G401 (cell line): Measurements from ENCODE around the gene GMPR. TPM values are rescaled to one million over a fixed set of nuclear protein-coding genes. Genes with fewer than 3 reads are reported as not detected.
A peak's percentile ranks its signal among the peaks of the same experiment; 100 is the strongest.
"Not testable (repeated sequence)": the region's sequence is repeated elsewhere in the genome, so short reads cannot be mapped to it uniquely, and the experiment has no call there.

Experiments used
- DNase-seq: peaks from one replicate; pipeline ENCODE4 v3.0.0-alpha.2; 2015; ENCODE audit warnings: low spot score
- in situ Hi-C: cut with HindIII; loops from 2 replicates; pipeline ENCODE4 v1.10.0; 2016; ENCODE audit warnings: low sequenced_read_pairs, mixed read lengths
- total RNA-seq: library from RNA; depleted of rRNA; stranded (reverse); fragments of >200 nt; shearing (Covaris generic); gene quantifications from 2 replicates; pipeline ENCODE4 v1.2.3, GENCODE V29; 2014

GMPR gene
- total RNA-seq, 1 experiment from 2014 or later: not detected

DNA sequence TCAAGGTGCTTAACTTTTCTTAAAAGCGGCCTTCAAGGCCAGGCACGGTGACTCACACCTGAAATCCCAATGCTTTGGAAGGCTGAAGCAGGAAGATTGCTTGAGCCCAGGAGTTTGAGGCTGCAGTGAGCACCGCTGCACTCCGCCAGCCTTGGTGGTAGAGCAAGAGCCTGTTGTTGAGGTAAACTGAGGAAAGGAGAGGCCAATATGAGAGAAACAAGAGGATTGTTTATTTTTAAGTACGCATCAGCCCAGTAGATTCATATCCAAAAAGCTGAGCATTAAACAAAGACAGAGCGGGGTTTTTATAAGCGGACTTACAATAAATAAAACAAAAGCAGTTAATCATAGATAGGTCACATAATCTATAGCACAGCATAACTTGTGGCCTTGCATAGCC is 15.0 kb upstream of the GMPR start:
- DNase-seq: no peak
- in situ Hi-C loops: no loop called here

GRCh38 chr6:16224409-16224808 is 14.0 kb upstream of the GMPR start:
- no peak for DNase-seq
- in situ Hi-C loops: no loop called here

GRCh38 chr6:16225062-16225731 is 13.2 kb upstream of the GMPR start:
- DNase-seq, in situ Hi-C loops: not testable (repeated sequence)

- DNase-seq, in situ Hi-C loops: not testable (repeated sequence)
Measured at GRCh38 chr6:16226117-16227047, 12.0 kb upstream of the GMPR start.

DNA sequence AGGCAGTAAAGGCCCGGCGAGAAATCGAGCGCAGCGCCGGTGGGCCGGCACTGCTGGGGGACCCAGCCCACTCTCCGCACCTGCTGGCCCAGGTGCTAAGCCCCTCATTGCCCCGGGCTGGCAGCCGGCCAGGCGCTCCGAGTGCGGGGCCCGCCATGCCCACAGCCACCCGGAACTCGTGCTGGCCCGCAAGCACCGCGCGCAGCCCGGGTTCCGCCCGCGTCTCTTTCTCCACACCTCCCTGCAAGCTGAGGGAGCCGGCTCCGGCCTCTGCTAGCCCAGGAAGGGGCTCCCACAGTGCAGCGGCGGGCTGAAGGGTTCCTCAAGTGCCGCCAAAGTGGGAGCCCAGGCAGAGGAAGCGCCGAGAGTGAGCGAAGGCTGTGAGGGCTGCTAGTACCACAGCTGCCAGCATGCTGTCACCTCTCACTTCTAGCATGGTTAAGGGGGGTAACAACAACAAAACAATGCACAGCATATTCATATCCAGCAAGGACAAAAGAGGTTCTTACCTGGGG is 11.3 kb upstream of the GMPR start:
- no peak for DNase-seq
- in situ Hi-C loops: no loop called here

DNA sequence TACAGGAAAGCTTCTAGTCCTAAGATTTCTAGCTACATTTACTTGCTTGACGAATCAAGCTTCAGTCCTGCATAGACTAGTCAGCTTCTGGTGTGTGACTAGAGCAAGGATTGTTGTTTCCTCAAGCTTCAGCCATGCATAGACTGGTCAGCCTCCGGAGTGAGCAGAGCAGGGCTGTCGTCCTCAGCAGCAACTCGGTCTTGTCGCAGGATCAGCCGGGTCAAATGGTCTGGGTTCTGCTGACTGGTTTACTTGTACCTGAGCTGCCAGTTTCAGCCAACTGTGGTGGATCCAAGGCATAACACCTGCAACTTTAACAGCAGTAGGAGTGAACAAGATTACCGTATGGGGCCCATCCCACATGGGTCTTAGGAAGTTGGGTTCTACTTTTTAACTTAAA is 10.8 kb upstream of the GMPR start:
- no peak for DNase-seq
- in situ Hi-C loops: no loop called here

DNA sequence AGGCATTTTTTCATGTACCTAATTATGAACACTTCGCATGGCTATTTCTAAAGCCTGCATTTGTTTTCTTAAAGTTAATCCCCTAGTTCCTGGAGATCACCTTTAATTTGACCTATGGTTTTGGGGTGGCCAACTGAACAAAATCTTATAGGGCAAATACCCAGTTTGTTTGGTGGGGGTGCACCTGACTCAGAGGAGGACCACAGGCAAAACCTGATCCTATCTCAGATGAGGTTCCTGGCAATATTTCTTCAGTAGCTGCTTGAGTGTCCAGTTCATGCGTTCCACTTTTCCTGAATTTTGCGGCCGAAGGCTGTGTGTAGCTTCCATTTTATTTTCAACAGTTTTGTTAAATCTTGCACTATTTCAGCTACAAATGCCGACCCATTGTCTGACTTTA is 10.3 kb upstream of the GMPR start:
- in situ Hi-C loops: no loop called here
- no peak for DNase-seq

- in situ Hi-C loops: no loop called here
- DNase-seq: peak; percentile 37
Measured at GRCh38 chr6:16228709-16229665, 9.4 kb upstream of the GMPR start.

- peak; percentile 59 for DNase-seq
- in situ Hi-C loops: no loop called here
Measured at GRCh38 chr6:16229700-16230099, 8.7 kb upstream of the GMPR start.

DNA sequence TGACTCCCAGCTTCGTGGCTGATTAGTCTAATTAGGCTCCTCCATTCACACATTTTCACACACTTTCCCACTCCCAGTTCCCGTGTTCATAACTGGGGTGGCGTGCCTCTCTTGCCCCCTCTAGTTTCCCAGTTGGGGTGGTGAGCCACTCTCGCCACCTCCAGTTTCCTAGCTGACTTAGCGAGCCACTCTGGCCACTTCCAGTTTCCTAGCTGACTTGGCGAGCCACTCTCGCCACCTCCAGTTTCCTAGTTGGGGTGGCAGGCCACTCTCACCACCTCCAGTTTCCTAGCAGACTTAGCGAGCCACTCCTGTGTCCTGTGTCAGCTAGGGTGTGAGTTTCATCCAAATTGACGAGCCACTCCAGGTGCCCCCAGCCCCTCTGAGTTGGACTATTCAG is 7.4 kb upstream of the GMPR start:
- in situ Hi-C loops: no loop called here
- DNase-seq: no peak

DNA sequence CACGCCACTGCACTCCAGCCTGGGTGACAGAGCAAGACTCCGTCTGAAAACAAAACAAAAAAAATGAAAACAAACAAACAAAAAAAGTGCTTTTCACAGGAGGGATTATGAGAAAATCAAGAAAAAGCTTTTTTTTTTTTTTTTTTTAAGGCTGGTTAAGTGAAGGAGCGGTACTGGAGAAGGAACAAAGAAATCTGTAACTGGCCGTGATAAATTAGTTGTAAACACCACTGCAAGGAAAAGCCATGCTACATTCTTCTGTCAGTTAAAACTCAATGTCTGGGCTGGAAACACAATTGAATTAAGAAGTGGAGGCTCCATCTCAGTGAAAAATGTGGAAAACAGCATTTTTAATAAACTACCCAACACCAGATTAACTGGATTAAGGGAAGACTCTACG is 6.3 kb upstream of the GMPR start:
- in situ Hi-C loops: no loop called here
- DNase-seq: no peak

GRCh38 chr6:16236009-16236501 is 2.3 kb upstream of the GMPR start:
- no peak for DNase-seq
- in situ Hi-C loops: no loop called here

GRCh38 chr6:16236631-16237199 is 1.7 kb upstream of the GMPR start:
- in situ Hi-C loops: no loop called here
- no peak for DNase-seq

- DNase-seq: no peak
- in situ Hi-C loops: no loop called here
Measured at GRCh38 chr6:16237242-16237641, 1.1 kb upstream of the GMPR start.

- DNase-seq: peak; percentile 45
Measured at GRCh38 chr6:16238963-16239797, 793 bp downstream of the GMPR start.

DNA sequence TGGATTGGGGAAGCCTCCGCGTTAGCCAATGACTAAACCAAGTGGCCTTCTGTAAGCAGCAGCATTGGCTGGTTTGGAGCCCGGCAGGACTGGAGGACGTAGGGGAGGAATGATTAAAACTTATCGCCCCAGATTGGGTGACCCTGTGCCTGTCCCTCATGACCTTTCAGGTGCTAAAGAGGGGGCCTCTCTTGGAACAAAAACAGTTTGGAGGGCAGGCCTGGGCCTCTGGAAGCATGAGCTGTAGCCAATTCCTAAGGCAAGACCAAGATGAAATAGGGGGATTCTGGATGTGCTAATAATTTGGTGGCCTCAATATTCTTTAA is 1.4 kb downstream of the GMPR start:
- in situ Hi-C loops: no loop called here
- no peak for DNase-seq

More at GRCh38 chr6:16238963-16239797, 793 bp downstream of the GMPR start:
- in situ Hi-C loops: no loop called here

- in situ Hi-C loops: no loop called here
- DNase-seq: no peak
Measured at GRCh38 chr6:16240589-16241320, 2.4 kb downstream of the GMPR start.
